Measurements from ENCODE around the gene CDC42BPA. TPM values are rescaled to one million over a fixed set of nuclear protein-coding genes. Genes with fewer than 3 reads are reported as not detected.

The CDC42BPA gene
- total and polyA plus RNA-seq, 9 of the 15 experiments (the other 6 are each of a cell fraction or from before 2014, with no cell fraction given): 8.0 to 77.5 (median 52.1) TPM

- Histone ChIP-seq H3K79me2 (ENCODE audit: control insufficient read depth, insufficient read depth, low read length) (peaks cover 83% of the 10 kb centered on the region), H2AFZ (ENCODE audit: low read depth, low read length) (no peak overlapping the region), H3K4me3 (no peak overlapping the region), H3K4me2 (ENCODE audit: insufficient read depth, low read length) (0 out of 2 replicates have a peak overlapping the region, but pooled peaks have one; percentile 8), H3K27ac (ENCODE audit: extremely low read depth, low read depth, low read length) (peak overlapping the region; percentile 58), H3K36me3 (ENCODE audit: control insufficient read depth, insufficient read depth, low read length) (peaks cover 2% of the 10 kb centered on the region; the same call in 1 of the 3 replicates), H3K4me1 (replicated peaks in 1 of 2; ENCODE audit: control insufficient read depth in 2 of 2, insufficient read depth in 2 of 2, low read length in 2 of 2) (peaks cover 3 to 33% of the 10 kb centered on the region in 2 experiments; a peak in 4 of 5 replicates), H3K27me3 (ENCODE audit: control insufficient read depth in 2 of 2, insufficient read depth in 2 of 2, low read length in 2 of 2) (no peaks in the 10 kb centered on the region), H3K9ac (ENCODE audit: insufficient read depth in 1 of 2, low read depth in 2 of 2, low read length in 2 of 2) (peak overlapping the region in 1 of 2 experiments; percentile 25; a peak in 2 of 4 replicates), H3K9me3 (replicated peaks; ENCODE audit: control insufficient read depth, insufficient read depth, low read depth, low read length) (no peaks in the 10 kb centered on the region), H4K20me1 (replicated peaks; ENCODE audit: control insufficient read depth, insufficient read depth, low read length) (0 out of 2 replicates have a peak, but pooled peaks cover 8% of the 10 kb centered on the region), H3K9me1 (ENCODE audit: control insufficient read depth, insufficient read depth, low read length) (peaks cover 7% of the 10 kb centered on the region)
- peak; percentile 35 to 71 (median 47) for DNase-seq (ENCODE audit: extremely low read depth in 1 of 4, low spot score in 3 of 4)
- in situ Hi-C loops (cut with MboI): no loop called here
- ChIA-PET CTCF (ENCODE audit: low intra/inter-chr PET ratio) (no interaction called here), POLR2A (interaction anchor here (0.6 to 1.3 kb wide), 5 partner anchors 8 to 306 kb away, joined by 3 to 5 read pairs (median 4); no protein-coding TSS in a partner anchor)
- ATAC-seq: peak; percentile 61
- intact Hi-C loops (cut with micrococcal nuclease): no loop called here
- WGBS (ENCODE audit: insufficient coverage, low coverage, missing lambda C conversion rate): 9% methylated on average over 3 of the region's 3 CpGs
- FAIRE-seq: peak; percentile 26
- BruUV-seq (replicated peaks): no TSS peak
- TF ChIP-seq ZBTB9 (CRISPR knock-in tag; IDR thresholded peaks at IDR 0.05): no peak
- no peak for TF ChIP-seq ZNF561 (CRISPR knock-in tag; conservative IDR thresholded peaks at IDR 0.05)
- peak; percentile 87 for TF ChIP-seq ARID1B (IDR thresholded peaks at IDR 0.05)
- TF ChIP-seq CXXC5 (CRISPR knock-in tag; IDR thresholded peaks at IDR 0.05): peak; percentile 22; the same call in 1 of the 2 replicates
- TF ChIP-seq ZNF707 (CRISPR knock-in tag; conservative IDR thresholded peaks at IDR 0.05): no peak
- TF ChIP-seq JUN (IDR thresholded peaks at IDR 0.05; ENCODE audit: borderline replicate concordance, low read depth, low read length): no peak
- no peak for TF ChIP-seq JUN (CRISPR knock-in tag; IDR thresholded peaks at IDR 0.05; ENCODE audit: borderline replicate concordance)
- TF ChIP-seq ZKSCAN3 (CRISPR knock-in tag; IDR thresholded peaks at IDR 0.05): no peak
- TF ChIP-seq PCBP1 (IDR thresholded peaks at IDR 0.05; ENCODE audit: low read depth, low read length, poor library complexity, severe bottlenecking): no peak
- peak in 1 of 2 experiments; percentile 29; a peak in 1 of 4 replicates for TF ChIP-seq ZMIZ1 (IDR thresholded peaks at IDR 0.05; ENCODE audit: low read depth in 2 of 2, low read length in 2 of 2)
- TF ChIP-seq TRIM24 (IDR thresholded peaks at IDR 0.05): peak; percentile 41 to 46; a peak in 2 of 4 replicates
- peak; percentile 83 for TF ChIP-seq FOSL1 (tag; conservative IDR thresholded peaks at IDR 0.05)
- TF ChIP-seq SAFB (IDR thresholded peaks at IDR 0.05; ENCODE audit: borderline replicate concordance, low read depth, low read length): no peak
- no peak for TF ChIP-seq MXD1 (CRISPR knock-in tag; IDR thresholded peaks at IDR 0.05; ENCODE audit: borderline replicate concordance, poor library complexity, severe bottlenecking)
Observed at GRCh38 chr1:227170361-227171166, 147.7 kb downstream of the CDC42BPA start.
